CD14-positive monocyte (primary cell): ENCODE data around the gene CELF2. TPM values are rescaled to one million over a fixed set of nuclear protein-coding genes. Genes with fewer than 3 reads are reported as not detected.

Experiments used
- DNase-seq, 3 donors: peaks; one replicate each; pipeline ENCODE4 v3.0.0-alpha.2; 2011 to 2022
- H2AFZ ChIP-seq: 2 replicates; pipeline ENCODE4 v1.6.0; 2012; ENCODE audit warnings: mild to moderate bottlenecking, low read depth, low read length, inconsistent platforms; ENCODE audit not compliant: insufficient read depth, poor library complexity, severe bottlenecking
- H3K27ac ChIP-seq, 2 donors: 1 replicate in 1 of 2; 2 replicates in 1 of 2; pipeline ENCODE4 v1.5.1; 2012 to 2013; ENCODE audit warnings: low read length in 2 of 2, control low read depth in 1 of 2, inconsistent platforms in 1 of 2, low read depth in 1 of 2, mild to moderate bottlenecking in 1 of 2
- H3K27me3 ChIP-seq, 2 donors: one replicate each; pipeline versions ENCODE4 v1.6.0 to v1.6.1; 2011 to 2013; ENCODE audit warnings: low read length in 2 of 2; ENCODE audit not compliant: control insufficient read depth in 2 of 2, insufficient read depth in 2 of 2
- H3K36me3 ChIP-seq, 2 donors: replicated peaks in 1 of 2; 1 replicate in 1 of 2; 2 replicates in 1 of 2; pipeline versions ENCODE4 v1.5.1 to v1.6.1; 2012 to 2013; ENCODE audit warnings: low read length in 2 of 2, control low read depth in 1 of 2, inconsistent platforms in 1 of 2, mild to moderate bottlenecking in 1 of 2; ENCODE audit not compliant: insufficient read depth in 2 of 2, control insufficient read depth in 1 of 2
- H3K4me1 ChIP-seq, 2 donors: 1 replicate in 1 of 2; 2 replicates in 1 of 2; pipeline versions ENCODE4 v1.5.1 to v1.6.1; 2012 to 2013; ENCODE audit warnings: low read length in 2 of 2, control low read depth in 1 of 2, inconsistent platforms in 1 of 2, mild to moderate bottlenecking in 1 of 2, moderate library complexity in 1 of 2; ENCODE audit not compliant: insufficient read depth in 2 of 2, control insufficient read depth in 1 of 2
- H3K4me2 ChIP-seq: replicated peaks from 2 replicates; pipeline ENCODE3; 2012; ENCODE audit warnings: low read length, moderate library complexity, mild to moderate bottlenecking; ENCODE audit not compliant: poor library complexity, severe bottlenecking; ENCODE audit errors: extremely low read depth
- H3K4me3 ChIP-seq, 3 experiments: fragments of 200-600 bp in 1 of 3; sonication (generic) in 1 of 3; replicated peaks in 1 of 3; 1 replicate in 2 of 3; 2 replicates in 1 of 3; pipeline ENCODE4 v1.5.1; 2011 to 2013; ENCODE audit warnings: low read length in 3 of 3, mild to moderate bottlenecking in 3 of 3, control low read depth in 2 of 3, low read depth in 2 of 3, inconsistent platforms in 1 of 3, moderate library complexity in 1 of 3
- H3K79me2 ChIP-seq: 2 replicates; pipeline ENCODE4 v1.6.0; 2012; ENCODE audit warnings: mild to moderate bottlenecking, control low read depth, inconsistent platforms, low read length, moderate library complexity; ENCODE audit not compliant: insufficient read depth
- H3K9ac ChIP-seq: 2 replicates; pipeline ENCODE4 v1.6.0; 2017; ENCODE audit warnings: low read length, mild to moderate bottlenecking; ENCODE audit not compliant: insufficient read depth, poor library complexity, severe bottlenecking
- H3K9me3 ChIP-seq, 2 donors: replicated peaks in 1 of 2; 1 replicate in 1 of 2; 2 replicates in 1 of 2; pipeline versions ENCODE4 v1.5.1 to v1.6.1; 2012 to 2013; ENCODE audit warnings: low read length in 2 of 2, control low read depth in 1 of 2; ENCODE audit not compliant: control insufficient read depth in 1 of 2, insufficient read depth in 1 of 2
- H4K20me1 ChIP-seq: 2 replicates; pipeline ENCODE4 v1.6.0; 2012; ENCODE audit warnings: mild to moderate bottlenecking, low read length, control low read depth, moderate library complexity; ENCODE audit not compliant: insufficient read depth
- H3K27ac Mint-ChIP-seq, 7 donors: one replicate each; pipeline ENCODE4 v1.8.0; 2020; ENCODE audit warnings: mild to moderate bottlenecking in 7 of 7, mixed read lengths in 7 of 7, moderate library complexity in 6 of 7, inconsistent platforms in 2 of 7
- H3K27me3 Mint-ChIP-seq, 3 donors: one replicate each; pipeline ENCODE4 v1.8.0; 2021 to 2022; ENCODE audit warnings: low read depth in 3 of 3, mild to moderate bottlenecking in 3 of 3, mixed read lengths in 3 of 3, moderate library complexity in 3 of 3, inconsistent platforms in 1 of 3
- H3K36me3 Mint-ChIP-seq, 2 donors: one replicate each; pipeline ENCODE4 v1.8.0; 2020; ENCODE audit warnings: mixed read lengths in 2 of 2, inconsistent platforms in 1 of 2, mild to moderate bottlenecking in 1 of 2
- H3K4me1 Mint-ChIP-seq: one replicate; pipeline ENCODE4 v1.8.0; 2020; ENCODE audit warnings: mild to moderate bottlenecking, mixed read lengths
- H3K4me3 Mint-ChIP-seq, 2 donors: one replicate each; pipeline ENCODE4 v1.8.0; 2020; ENCODE audit warnings: mild to moderate bottlenecking in 2 of 2, mixed read lengths in 2 of 2, moderate library complexity in 1 of 2
- H3K9me3 Mint-ChIP-seq, 7 donors: one replicate each; pipeline ENCODE4 v1.8.0; 2020 to 2022; ENCODE audit warnings: mixed read lengths in 7 of 7, mild to moderate bottlenecking in 6 of 7, moderate library complexity in 6 of 7, inconsistent platforms in 2 of 7
- CTCF ChIP-seq: fragments of 200-600 bp; IDR thresholded peaks from one replicate; pipeline ENCODE4 v1.8.0; 2022; ENCODE audit warnings: antibody characterized with exemption, mild to moderate bottlenecking
- WGBS: methylation state at CpG from one replicate; pipeline ENCODE4 v1.1.5; 2013; ENCODE audit warnings: missing lambda C conversion rate; ENCODE audit not compliant: insufficient coverage; 5-methylcytosine and 5-hydroxymethylcytosine counted together
- intact Hi-C, 2 donors: fragments of 100-400 bp; cut with micrococcal nuclease; formaldehyde crosslinking; loops; one replicate each; pipeline versions ENCODE4 v1.15.0 to v1.15.1; 2023
- polyA plus RNA-seq, 3 donors: library from polyadenylated mRNA; depleted of rRNA in 1 of 3; unstranded in 2 of 3; stranded (reverse) in 1 of 3; fragments of 300-500 nt in 2 of 3; fragments of >200 nt in 1 of 3; fragmentation: Illumina TruSeq in 2 of 3; gene quantifications; 1 replicate in 2 of 3; 2 replicates in 1 of 3; pipeline ENCODE4 v1.2.3, GENCODE V29; 2012 to 2021

The CELF2 gene
- polyA plus RNA-seq, 3 donors = 53.5 to 93.3 (median 80.5) TPM

GRCh38 chr10:11045487-11045886 is 27.8 kb downstream of the CELF2 start:
- no CpG with 5 or more reads among the region's 3 CpGs for WGBS
- no peak overlapping the region for H3K4me3 Mint-ChIP-seq

GRCh38 chr10:11045995-11046775 is 28.5 kb downstream of the CELF2 start:
- TF ChIP-seq CTCF = no peak
- Histone ChIP-seq H3K27me3 (no peaks in the 10 kb centered on the region), H3K27ac (no peak overlapping the region), H3K9me3 (no peaks in the 10 kb centered on the region), H3K4me2 (no peak overlapping the region), H3K36me3 (no peaks in the 10 kb centered on the region), H3K79me2 (no peaks in the 10 kb centered on the region), H4K20me1 (no peaks in the 10 kb centered on the region), H3K4me1 (no peaks in the 10 kb centered on the region), H3K4me3 (no peak overlapping the region), H3K9ac (no peak overlapping the region), H2AFZ (no peak overlapping the region)
- no peaks in the 10 kb centered on the region for H3K36me3 Mint-ChIP-seq
- intact Hi-C loops = no loop called here
- H3K4me1 Mint-ChIP-seq = no peaks in the 10 kb centered on the region
- no peak for DNase-seq
- H3K27ac Mint-ChIP-seq = no peak overlapping the region
- H3K9me3 Mint-ChIP-seq = peaks cover 0 to 4% (median 0%) of the 10 kb centered on the region in 7 donors
- H3K27me3 Mint-ChIP-seq = peaks cover 0 to 5% (median 4%) of the 10 kb centered on the region in 3 donors
- WGBS = 98% methylated on average over 19 of the region's 23 CpGs
- no peak overlapping the region for H3K4me3 Mint-ChIP-seq

More at GRCh38 chr10:11045487-11045886, 27.8 kb downstream of the CELF2 start:
- no peaks in the 10 kb centered on the region for H3K27me3 ChIP-seq
- H3K4me3 ChIP-seq = no peak overlapping the region
- no peak overlapping the region for H2AFZ ChIP-seq
- H3K4me1 ChIP-seq = no peaks in the 10 kb centered on the region
- H3K4me2 ChIP-seq = no peak overlapping the region
- Mint-ChIP-seq H3K36me3 (no peaks in the 10 kb centered on the region), H3K9me3 (peaks cover 0 to 4% (median 0%) of the 10 kb centered on the region in 7 donors), H3K4me1 (no peaks in the 10 kb centered on the region), H3K27me3 (peaks cover 0 to 4% (median 3%) of the 10 kb centered on the region in 3 donors), H3K27ac (no peak overlapping the region)
- no peak for TF ChIP-seq CTCF
- H3K27ac ChIP-seq = no peak overlapping the region
- no peaks in the 10 kb centered on the region for H3K79me2 ChIP-seq
- H3K36me3 ChIP-seq = no peaks in the 10 kb centered on the region
- H3K9ac ChIP-seq = no peak overlapping the region
- intact Hi-C loops = no loop called here
- H3K9me3 ChIP-seq = no peaks in the 10 kb centered on the region
- no peaks in the 10 kb centered on the region for H4K20me1 ChIP-seq
- no peak for DNase-seq
